Nucleus accumbens (tissue), 56 donors: ENCODE results near the gene KIAA1549.
"Not testable (repeated sequence)": the region's sequence is repeated elsewhere in the genome, so short reads cannot be mapped to it uniquely, and the experiment has no call there.

Source experiments
- DNase-seq, 56 donors: peaks; one replicate each; lab custom pipeline; 2025; lab: John Stamatoyannopoulos, UW

KIAA1549 gene

DNA sequence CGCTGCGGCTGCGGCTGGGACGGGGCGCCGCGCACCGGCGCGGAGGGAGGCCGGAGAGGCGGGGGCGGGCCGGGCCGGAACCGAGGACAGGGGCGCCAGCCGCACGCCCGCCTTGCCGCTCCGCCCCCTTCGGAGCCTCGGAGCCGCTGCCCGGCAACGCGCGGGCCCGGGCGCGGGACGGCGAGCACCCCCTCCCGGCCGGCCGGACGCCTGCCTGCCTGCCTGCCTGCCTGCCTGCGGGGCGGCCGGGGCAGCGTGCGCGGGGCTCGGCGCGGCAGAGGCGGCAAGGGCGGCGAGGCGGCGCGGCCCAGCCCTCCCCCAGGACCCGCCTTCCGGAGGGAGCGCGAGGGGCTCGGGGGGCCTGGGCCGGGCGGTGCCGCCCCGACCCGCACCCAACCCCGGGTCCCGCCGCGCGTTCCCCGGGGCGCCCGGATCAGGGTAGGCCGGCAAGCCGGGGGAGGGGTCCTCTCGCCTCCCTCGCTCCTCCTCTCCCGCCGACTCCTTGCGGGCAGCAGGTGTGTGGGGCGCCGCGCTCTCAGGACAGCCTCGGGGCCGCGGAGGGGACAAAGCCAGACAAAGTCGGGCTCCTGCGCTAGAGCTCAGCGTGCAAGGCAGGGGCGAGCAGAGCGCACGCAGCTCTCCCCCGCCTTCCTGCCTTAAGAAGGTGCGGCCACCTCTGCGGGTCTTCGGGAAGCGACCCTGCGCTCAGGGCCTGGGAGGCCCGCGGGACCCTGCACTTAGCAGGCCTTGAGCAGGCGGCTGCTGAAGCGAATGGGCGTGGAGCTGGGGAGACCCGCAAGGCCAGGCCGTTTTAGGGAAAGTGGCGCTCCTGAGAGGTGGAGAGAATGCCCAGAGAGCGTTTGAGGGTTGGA, at the start of gene KIAA1549:
Gene KIAA1549, minus strand, starts transcription at position 58 of the 872 bp plus-strand sequence. CDS start 120 bp downstream, outside the sequence.
- peak in 17 of 56 donors; percentile 6 to 65 (median 31) for DNase-seq

GRCh38 chr7:139029353-139029752, 48.2 kb upstream of the KIAA1549 start:
- DNase-seq: no peak

GRCh38 chr7:139026551-139026950, 45.4 kb upstream of the KIAA1549 start:
- no peak for DNase-seq

- not testable (repeated sequence) for DNase-seq
These were observed 44.7 kb upstream of the KIAA1549 start for GRCh38 chr7:139025861-139026260.

DNA sequence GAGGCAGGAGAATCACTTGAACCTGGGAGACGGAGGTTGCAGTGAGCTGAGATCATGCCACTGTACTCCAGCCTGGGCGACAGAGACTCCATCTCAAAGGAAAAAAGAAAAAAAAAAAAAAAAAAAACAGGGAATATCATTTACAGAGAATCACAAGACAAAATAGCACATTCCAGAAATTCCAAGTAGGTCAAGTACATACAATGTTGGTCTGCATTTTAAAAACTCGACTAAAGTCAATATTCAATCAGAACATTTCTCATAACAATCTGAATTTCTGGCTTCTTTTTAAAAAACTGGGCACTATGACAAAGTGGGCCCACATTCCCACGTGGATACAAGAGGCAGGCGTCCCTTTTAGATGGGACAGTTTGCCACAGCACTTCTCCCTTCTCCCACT, 41.9 kb upstream of the KIAA1549 start:
- no peak for DNase-seq

DNA sequence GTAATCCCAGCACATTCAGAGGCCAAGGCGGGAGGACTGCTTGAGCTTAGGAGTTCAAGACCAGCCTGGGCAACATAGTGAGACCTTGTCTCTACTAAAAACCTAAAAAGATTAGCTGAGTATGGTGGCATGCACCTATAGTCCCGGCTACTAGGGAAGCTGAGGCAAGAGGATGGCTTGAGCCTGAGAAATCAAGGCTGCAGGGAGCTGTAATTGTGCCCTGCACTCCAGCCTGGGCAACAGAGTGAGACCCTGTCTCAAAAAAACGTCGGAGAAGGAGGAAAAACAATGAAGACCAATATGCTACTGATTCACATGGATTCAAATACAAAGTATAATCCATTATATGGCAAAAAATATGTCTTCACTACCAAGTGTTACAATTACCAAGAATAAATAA, 41.1 kb upstream of the KIAA1549 start:
- DNase-seq: no peak

DNA sequence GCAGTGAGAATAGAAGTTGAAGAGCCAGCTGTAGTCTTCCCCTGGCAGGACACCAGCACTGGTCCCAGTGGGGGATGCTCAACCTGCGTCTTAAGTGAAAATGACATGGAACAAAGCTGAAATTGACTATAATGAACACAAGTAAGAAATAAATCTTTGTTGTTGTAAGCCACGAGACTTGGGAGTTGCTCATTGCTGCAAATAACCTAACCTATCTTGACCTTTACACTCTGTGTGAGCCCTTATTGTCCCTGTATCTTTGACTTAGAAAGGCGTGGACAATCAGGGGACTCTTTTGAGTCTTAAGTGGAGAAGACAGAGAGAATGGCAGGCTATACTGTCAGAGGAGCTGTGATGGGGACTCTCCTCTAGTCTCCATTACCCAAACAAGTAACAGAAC, 37.7 kb upstream of the KIAA1549 start:
- no peak for DNase-seq

- DNase-seq: peak in 38 of 56 donors; percentile 7 to 76 (median 34)
These were observed 35.8 kb upstream of the KIAA1549 start for GRCh38 chr7:139016931-139017511.

DNA sequence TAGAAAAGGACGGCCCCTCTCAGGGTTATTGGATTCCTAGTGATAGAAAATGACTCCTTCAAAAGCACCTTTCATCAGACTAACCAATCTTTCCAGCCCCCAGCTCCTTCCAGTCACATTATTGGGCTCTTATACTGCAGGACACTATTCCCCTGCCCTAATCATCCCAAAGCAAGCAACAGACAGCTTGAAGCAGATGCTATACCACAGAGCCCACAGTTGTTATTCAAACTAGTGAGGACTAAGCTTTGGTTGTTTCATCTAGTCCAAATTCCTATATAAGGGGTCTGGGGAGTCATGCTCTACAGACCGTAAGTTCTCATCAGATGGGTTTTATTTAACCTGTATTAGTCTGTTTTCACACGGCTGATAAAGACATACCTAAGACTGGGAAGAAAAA, 30.2 kb upstream of the KIAA1549 start:
- DNase-seq: no peak

- no peak for DNase-seq
These were observed 23.3 kb upstream of the KIAA1549 start for GRCh38 chr7:139004321-139005090.

GRCh38 chr7:138999414-138999813, 18.2 kb upstream of the KIAA1549 start:
- no peak for DNase-seq

- DNase-seq: no peak
These were observed 10.9 kb upstream of the KIAA1549 start for GRCh38 chr7:138992052-138992531.

GRCh38 chr7:138987686-138988085, 6.5 kb upstream of the KIAA1549 start:
- DNase-seq: no peak

DNA sequence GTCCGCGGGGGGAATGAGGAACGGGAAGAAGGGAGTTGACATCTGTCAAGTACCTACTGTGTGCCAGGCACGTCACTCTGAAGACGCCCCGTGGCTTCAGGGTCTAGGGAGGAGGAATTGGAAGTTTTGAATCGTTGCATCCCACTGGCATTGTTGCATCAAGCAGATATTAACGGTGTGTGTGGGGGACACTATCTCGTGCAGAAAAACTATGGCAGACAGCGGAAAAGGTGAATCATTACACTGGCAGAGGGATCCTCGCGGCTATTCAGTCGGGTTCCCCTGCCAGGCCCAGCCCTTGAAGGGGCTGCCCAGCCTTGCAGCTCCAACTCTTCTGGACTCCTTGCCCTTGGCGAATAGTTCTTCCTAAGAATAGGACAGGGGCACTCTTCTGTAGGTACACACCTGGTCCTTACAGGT, 1.0 kb upstream of the KIAA1549 start:
- peak in 1 of 56 donors; percentile 24 for DNase-seq

GRCh38 chr7:138980563-138981291, 462 bp downstream of the KIAA1549 start:
- peak in 7 of 56 donors; percentile 2 to 42 (median 24) for DNase-seq

GRCh38 chr7:138979988-138980562, 1.1 kb downstream of the KIAA1549 start:
- DNase-seq: no peak

DNA sequence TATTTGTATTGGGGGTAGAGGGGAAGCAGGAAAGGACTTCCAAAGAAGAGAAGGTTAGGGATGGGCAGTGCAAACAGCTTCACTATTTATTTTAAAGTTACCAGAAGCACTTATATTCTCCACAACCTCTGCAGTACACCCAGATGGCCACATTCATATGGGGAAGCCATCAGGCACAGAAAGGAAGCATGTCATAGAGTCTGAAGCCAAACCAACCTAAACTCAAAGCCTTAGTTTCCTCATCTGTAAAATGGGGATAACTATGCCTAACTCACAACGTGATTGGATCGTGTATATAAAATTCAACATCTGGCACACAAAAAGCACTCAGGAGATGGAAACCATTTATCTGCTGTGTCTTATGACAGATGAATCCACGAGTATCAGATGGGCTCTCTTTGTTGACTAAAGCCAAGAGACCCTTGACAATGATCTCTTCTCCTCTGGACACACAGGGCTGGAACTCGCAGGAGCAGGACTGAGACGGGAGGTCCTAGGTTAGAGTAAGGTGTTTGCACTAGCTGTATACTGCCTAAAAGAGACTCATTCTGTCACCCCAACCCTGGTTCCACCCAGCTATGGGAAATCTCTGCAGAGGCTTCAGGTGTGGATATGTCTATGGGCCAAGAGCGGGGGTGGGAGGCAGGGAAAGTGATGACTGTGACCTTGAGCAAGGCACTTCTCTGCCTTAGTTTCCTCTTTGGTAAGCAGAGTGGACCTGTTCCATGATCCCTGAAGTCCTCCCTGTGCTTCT, 1.8 kb downstream of the KIAA1549 start:
- DNase-seq: no peak

- DNase-seq: no peak
These were observed 2.5 kb downstream of the KIAA1549 start for GRCh38 chr7:138978541-138979184.

- DNase-seq: not testable (repeated sequence)
These were observed 5.0 kb downstream of the KIAA1549 start for GRCh38 chr7:138976161-138976560.
